NCI-H2081 treated with DMSO at 0.1 percent for 48 hours (cell line): ENCODE measurements around the gene NEDD9.

Source experiments
- DNase-seq: peaks from one replicate; lab custom pipeline; 2025; lab: John Stamatoyannopoulos, UW

Gene NEDD9

GRCh38 chr6:11141295-11141694, 91.2 kb downstream of the NEDD9 start:
- no peak for DNase-seq

- no peak for DNase-seq
Observed at GRCh38 chr6:11140056-11140455, 92.4 kb downstream of the NEDD9 start.

- DNase-seq = no peak
Observed at GRCh38 chr6:11139051-11139960, 93.2 kb downstream of the NEDD9 start.

- no peak for DNase-seq
Observed at GRCh38 chr6:11136809-11137208, 95.7 kb downstream of the NEDD9 start.
